GM21423 (cell line): ENCODE data around the gene MMP14.
"Not testable (repeated sequence)": the region's sequence is repeated elsewhere in the genome, so short reads cannot be mapped to it uniquely, and the experiment has no call there.

Experiments
- ATAC-seq: cut with Tn5 transposase; IDR thresholded peaks from one replicate; pipeline ENCODE4 v1.9.1; 2021; ENCODE audit warnings: mild to moderate bottlenecking, moderate library complexity; ENCODE audit not compliant: unreplicated experiment

MMP14 gene

DNA sequence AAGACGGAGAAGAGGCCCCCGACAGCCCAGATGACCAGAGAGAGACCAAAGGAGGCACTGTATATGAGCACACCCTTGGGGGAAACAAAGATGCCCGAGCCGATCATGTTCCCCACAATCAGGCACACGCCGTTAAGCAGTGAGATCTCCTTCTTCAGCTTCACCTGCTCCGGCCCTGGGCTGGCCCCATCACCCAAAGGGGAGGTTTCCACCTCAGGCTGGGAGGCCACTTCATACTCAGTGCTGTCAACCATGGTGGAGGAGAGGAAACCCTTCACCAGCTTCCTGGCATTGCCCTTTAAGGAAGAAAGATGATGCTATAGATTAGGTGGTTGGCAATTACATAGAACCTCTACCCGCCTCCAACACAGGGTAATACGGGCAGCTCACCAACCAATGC lies 23.2 kb upstream of the MMP14 start:
- no peak for ATAC-seq

DNA sequence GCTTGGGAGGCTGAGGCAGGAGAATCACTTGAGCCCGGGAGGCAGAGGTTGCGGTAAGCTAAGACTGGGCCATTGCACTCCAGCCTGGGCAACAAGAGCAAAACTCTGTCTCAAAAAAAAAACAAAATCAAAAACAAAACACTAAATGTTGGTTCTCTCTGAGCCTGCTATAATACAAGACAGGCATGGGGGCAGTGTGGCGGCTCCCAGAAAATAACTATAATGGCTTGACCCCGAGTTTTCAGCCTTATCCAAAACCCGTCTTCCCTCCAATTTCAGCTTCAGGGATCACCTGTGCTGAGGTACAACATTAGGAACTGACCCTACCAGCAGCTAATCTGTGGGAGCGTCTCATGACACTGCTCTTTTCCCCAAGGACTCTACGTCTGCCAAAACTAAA lies 22.0 kb upstream of the MMP14 start:
- no peak for ATAC-seq

DNA sequence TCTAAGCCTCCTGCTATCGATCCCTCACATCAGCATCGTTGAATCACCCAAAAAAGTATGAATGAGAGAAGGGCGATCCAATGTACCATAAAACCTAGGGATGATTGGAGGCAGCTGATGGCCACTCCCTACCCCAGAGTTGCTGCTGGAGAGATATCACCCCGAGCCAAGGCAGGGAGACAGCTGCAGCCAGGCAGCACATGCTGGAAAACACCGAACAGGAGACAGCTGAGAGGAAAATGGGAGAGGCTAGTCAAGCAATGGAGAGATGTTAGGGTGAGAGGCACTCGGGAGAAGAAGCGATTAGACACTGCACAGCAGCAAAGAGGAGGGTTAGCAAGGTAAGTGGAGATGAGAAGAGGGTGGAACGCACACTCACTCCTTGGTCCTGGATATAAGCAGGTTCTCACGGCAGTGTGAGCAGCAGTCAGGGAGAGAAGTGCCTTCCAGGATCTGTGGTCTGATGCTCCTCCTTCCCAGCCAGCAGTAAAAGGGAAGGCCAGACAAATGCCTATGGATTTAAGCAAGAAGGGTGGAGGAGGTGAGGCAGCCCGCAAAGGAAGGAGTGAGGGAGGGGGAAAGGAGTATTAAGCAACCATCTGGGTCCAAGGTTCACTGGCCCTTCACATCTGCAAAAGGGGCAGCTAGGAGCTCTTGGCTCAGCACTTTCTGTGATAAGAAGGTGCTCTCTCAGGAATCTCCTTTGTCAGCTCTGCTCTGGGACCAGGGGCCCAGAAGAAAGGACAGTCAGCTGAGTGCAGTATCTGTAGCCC lies 21.3 kb upstream of the MMP14 start, which contains the start of gene SLC7A7:
TSS of gene SLC7A7 (minus strand) at position 495 of the 773 bp plus-strand sequence. CDS start 2,037 bp downstream, outside the sequence.
- ATAC-seq, result no peak

DNA sequence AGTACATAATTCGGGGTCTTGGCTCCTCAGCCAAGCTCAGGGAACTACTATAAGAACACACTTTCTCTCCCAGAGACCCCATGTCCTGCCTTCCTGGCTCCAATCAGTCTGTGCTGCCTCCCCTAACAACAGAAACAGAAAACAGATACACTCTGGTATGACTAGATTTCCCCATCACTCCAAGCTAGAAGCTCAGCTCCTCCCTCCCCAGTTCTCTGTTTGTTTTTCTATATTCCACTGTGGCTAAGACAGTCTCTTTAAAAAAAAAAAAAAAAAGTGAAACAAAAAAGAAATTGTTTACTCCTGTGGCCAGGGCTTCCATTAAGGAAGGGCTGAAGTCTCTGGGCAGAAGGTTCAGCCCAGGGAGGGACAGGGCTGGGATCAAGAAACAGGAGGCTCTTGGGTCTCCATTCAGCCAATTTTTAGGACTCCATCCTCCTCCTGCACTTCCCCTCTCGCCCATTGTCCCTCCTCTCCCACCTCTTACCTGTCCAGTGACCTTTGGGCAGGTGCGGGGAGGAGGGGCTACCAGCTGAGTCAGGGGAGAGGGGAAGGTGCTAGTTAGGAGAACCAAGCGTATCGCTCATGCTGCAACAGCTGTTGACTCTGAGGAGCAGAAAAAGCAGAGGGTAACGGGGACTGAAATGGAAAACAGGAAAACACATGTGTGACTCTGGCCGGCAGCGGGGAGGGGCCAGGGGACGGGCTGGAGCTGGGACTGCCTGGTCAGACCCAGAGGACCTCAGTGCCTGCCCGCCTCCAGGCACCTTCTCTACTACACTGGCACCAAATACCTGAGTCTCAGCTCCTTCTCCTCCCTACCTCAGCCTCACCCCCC lies 17.0 kb upstream of the MMP14 start:
- ATAC-seq, result no peak

DNA sequence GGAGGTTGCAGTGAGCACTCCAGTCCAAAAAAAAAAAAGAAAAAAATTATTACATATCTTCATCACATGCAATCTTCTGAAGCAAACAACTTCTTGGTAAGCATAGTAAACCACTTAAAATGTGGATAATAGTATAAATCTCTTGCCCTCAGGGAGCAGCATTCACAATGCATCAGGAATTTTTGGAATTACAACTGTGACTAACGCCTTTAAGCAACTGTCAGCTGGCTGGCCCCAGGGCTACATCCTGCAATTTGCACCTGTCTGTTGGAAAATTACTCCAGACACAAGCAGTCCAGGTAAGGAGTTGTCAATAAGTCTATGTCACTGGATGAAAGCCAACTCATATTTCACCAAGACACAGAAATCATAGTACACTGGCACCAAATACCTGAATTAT lies 15.7 kb upstream of the MMP14 start:
- no peak for ATAC-seq

DNA sequence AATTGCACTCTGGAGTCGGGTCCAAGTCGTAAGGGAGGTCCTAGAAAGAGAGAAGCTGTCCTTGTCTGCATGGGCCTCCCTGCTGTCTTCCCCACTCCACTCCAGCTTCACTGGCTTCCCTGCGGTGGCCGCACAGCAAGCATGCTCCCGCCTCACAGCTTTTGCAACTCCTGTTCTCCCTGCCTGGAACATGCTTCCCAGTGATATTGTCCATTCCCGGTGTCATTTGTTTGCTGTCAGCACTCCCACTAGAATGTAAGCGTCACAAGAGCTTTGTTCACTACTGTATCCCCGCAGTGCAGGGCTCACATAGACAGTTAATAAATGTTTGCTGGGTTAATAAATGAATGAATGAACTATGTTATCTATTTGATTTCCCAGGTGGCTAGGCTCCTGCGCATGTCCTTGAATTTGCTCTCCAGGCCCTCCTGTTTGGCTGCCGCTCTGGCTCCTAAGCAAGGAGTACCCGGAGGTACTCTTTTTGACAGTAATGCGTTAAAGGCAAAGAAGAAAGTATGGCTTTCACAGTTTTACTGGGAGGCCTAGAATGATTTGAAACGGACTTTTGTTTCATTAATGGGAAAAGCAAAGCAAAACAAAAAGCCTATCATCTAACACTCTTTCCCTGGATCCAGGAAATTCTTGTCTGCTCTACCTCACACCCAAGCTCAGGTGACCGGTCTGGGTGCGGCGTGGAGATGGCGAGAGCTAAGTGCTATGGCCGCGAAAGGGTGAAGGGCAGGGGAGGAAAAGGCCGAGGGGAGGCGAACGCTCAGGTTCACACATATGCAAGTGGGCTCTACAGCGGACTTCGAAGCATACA lies 15.0 kb upstream of the MMP14 start:
- no peak for ATAC-seq

DNA sequence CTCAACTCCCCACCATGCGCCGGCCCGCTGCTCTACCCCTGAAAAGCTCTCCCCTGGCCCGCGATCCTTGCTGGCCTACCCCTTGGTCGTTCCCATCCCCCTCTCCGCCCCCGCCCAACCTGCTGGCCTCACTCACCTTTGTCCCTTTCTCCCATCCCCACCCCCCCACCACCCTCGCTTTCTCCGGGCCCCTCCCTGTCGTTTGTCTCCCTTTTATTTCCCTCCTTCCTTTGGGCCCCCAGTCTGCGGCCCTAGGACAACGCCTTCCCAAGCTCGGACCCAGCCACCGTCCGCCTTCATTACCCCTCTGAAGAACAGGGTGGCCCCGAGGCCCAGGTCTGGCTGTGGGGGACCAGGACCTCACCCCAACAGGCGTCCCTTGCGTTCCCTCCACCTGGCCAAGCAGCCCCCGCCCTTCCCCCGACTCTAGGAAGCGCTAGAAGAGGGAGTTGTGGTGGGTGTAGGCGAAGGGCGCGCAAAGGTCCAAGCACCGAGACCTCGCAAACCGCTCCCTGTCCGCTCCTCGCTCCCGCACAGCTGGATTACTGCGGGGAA lies 14.3 kb upstream of the MMP14 start:
- no peak for ATAC-seq

DNA sequence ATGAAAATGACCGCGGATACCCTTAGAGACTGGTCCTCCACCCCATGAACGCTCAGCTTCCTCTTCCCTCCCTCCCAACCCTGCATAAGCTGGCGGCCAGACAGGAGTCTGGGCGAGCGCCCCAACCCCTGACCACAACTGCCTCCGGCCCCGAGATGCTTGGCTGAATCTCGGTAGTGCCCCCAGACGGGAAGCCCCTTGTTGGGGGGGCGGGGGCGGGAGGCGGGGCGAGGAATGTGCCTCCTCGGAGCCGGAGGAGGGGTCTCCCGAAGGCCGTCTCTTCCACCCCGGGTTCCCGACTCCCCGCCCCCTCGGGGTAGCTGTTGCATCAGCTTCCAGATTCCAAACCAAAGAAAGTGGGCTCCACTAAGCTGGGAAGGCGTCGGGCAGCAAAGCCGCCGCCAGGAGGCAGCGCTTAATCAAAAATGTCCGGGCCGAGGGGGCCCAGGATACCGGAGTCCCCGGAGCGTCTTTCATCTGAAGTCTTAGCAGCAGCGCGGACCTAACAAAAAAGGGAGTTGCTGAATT lies 13.8 kb upstream of the MMP14 start:
- peak; percentile 40 for ATAC-seq

DNA sequence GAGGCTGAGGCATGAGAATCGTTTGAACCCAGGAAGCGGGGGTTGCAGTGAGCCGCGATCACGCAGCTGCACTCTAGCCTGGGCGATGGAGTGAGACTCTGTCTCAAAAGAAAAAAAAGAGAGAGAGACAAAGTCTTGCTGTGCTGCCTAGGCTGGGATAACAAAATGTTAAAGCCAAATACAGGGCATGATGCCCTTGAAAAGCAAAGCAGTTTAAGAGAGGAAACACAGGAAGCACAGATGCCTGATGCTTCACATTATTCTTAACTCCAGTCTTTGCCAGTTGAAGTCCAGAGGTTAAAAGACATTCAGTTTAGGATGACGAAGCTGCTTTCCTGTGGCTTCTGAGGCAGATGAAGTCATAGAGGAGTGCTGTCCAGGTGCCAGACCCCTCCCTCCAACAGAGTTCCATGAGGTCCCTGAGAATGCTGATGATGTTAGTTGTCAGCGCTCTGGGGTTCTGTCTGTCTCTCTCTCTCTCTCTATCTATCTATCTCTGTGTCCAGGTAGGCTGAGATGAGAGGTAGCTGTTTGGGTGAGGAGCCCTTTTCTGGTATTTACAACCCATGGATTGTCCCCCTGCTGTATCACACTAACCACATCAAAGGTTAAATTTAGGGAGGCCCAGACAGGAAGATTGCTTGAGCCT lies 11.6 kb upstream of the MMP14 start:
- ATAC-seq, result no peak

DNA sequence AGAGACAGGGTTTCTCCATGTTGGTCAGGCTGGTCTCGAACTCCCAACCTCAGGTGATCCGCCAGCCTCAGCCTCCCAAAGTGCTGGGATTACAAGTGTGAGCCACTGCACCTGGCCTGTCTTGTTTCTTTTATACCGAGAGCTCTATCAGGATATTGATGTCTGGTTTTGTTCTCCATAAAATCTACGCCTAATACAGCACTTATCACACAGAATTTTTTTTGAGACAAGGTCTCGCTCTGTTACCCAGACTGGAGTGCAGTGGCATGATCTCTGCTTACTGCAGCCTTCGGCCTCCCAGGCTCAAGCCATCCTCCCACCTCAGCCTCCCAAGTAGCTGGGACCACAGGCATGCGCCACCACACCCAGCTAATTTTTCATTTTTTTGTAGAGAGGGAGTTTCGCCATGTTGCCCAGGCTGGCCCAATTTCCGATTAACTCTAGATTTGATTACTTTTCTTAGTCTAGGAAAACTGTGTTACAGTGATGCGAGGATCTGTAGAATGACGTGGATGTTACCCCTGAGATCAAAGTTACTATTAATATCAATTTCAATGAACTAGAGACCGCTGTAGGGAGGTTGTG lies 7.2 kb upstream of the MMP14 start:
- ATAC-seq, result not testable (repeated sequence)

DNA sequence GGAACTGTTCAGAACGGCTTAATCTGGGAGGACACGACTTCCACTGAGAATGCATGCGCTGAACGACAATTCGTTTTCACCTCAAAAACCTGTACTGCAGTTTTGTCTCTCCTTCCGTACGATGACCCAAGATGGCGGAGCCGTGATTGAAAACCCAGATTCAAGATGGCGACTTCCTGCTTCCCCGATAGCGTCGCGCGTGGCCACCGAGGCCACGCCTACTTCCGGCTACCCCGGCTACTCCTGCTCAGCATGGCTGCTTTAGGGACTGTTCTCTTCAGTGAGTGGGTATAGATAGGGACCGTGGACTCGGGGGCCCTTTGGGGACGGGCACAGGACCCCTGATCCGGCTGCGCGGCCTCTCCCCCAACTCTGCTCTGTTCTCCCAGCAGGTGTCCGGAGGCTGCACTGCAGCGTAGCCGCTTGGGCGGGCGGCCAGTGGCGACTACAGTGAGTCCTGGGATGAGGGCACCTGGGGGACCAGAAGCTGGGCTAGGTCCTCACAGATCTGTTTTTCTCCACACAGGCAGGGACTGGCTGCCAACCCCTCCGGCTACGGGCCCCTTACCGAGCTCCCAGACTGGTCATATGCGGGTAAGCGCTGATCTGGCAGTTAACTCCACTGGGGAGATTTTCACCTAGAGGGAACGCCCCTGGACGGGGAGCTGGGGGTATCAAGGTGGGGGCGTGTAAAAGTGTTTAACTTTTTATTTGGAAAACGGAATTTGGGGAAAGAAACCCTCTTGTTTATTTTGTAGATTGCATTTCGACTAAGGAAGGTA lies 6.5 kb upstream of the MMP14 start, which contains the start of gene MRPL52:
TSS of gene MRPL52 (plus strand) at position 227 of the 782 bp plus-strand sequence. CDS start at position 253, 26 bp downstream.
- peak; percentile 86 for ATAC-seq

DNA sequence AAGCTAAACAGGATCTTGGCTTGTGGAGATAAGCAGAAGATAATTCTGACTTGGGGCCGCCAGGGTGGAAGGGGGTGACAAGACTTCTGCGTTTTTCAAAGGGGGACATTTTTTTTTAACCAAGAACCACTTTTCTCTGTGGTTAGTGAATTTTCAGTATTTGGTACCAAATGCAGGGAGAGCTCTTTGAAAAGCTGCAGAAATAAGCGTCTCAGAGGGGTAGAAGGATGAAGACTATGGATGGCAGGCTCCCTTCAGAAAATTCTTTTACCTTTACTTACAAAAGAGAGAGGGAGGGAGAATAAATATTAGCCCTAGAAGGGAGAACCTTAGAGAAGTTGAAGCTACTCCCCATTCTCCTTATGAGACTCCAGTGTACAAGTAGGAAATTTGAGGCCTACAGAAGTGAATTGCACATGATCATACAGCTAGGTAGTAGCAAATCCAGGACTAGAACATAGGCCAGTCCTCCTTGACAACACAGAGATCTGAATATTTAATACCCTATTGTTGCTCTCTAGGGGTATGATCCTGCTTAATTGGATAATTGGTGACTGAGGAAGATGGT lies 5.9 kb upstream of the MMP14 start:
- ATAC-seq, result no peak

DNA sequence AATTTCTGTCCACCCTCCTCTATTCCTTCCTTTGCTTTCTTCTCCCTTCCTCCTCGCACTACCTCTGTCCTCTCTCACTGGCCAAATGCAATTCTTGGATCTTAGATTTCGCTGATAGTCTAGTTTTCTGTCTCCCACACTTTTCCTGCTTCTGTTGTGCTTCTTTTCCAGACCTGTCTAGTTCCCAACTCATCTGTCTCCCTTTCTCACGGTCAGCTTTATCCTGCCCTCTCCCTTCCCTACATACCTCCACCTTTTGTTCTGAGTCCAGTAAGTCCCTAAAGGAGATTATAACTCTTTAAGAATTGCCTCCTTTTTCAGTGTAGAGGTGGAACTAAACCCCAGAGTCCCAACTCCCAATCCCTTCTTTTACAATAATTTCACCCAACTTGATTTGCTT lies 880 bp upstream of the MMP14 start:
- ATAC-seq, result no peak

DNA sequence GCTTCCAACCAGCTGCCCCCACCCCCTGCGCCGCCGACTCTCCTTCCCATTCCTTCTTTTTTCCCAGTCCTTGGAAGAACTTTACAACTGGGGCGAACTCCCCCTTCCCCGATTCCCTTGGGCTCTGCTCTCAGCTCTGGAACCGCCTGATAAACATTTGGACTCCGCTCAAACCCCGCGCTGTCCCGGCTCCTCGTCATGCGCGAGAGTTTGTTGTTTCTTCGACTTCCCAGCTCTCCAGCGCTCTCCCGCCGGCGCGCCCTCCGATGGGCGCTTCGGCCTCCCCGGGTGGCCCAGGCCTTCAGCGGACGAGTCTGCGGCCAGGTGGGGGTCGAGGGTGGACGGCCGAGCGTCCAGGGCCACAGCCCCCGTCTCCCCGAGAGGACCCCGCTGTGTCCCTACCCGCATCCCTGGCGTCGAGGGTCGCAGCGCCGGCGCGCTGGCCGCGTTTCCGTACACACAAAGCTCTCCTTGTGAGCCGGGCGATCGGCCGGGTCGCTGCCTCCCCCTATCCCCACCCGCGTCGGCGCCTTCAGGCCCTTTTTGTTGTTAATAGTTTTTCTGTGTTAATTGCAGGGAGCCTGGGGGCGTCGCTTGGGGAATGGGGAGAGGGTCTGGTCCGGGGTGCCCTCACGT lies 847 bp downstream of the MMP14 start:
- no peak for ATAC-seq

DNA sequence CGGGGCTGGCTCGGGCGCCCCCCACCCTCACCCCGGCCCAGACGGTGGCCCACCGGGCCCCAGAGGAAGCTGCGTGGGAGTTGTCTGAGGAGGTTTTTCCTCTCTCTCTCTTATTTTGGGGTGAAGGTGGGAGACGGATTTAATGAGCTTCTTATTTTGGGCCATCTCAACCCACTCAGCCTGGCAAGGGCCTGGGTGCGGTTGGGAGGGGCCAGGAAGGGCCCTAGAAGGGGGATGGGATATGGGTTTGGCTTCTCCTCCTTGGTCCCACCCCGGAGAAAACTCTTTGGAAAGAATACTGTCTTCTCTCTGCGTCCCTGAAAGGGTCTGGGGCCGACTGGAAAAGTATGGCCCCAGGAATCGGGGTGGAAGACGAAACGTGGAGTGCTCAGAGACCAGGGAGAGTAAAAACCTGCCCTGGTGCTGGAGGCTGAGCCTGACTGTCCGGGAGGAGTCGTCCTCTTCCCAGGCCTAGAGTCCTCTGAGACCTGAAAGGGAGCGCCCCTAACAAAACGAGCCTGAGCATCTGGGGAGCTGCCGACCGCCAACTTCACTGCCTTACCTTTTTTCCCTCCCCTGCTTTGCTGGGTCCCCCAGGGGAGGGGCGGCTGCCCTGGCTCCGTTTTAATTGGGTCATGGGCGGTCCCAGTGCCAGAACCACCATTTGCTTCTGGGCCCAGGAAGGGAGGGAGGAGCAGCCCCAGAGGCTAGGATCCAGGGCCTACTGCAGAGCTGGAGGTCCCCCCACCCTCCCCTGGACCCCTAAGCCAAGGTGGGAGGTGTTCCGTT lies 1.6 kb downstream of the MMP14 start:
- ATAC-seq, result no peak

DNA sequence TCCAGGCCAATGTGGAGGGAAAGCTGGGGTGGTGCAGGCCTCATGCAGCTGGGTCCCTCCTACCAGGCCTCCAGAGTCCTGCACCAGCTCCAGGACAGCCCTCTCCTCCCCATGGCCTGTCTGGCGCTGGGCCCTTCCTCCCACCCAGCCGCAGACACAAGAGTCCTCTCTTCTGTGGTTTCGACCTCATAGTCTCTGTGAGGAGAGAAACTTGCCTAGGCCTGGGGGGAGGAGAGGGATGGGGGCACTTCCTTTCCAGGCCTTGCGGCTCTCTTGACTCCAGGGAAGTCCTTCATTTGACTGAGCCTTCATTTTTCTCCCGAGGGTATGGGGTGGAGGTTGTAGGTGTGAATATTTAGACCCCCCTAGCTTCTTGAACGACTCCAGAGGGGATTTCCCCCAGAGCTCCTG lies 2.3 kb downstream of the MMP14 start:
- no peak for ATAC-seq

DNA sequence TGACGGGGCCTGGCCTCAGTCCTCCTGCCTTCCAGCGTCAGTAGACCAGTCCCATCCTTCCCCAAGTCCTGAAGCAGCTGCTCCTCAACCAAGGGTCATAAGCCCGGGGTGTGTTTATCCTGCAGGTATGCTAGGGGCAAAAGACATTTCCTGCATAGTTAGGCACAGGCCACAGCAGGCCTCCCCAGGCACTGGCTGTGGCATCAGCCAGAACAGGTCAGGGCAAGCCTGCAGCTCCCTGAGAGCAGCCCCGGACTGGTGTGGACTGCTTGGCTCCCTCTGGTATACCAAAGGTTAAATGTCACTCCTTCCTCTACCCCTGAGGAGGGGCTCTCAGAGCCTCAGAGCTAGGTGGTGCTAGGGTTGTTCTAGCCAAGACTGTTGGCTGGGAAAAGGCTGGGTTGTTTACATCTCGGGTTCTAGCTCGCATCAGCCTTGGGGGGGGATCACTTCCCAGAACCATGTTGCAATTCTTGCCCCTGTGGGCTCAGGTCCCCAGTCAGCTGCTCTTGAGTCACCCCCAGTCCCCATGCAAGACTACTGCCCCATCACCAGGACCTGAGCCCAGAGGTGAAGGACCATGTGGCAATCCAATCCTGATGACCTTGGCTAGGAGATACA lies 2.9 kb downstream of the MMP14 start:
- ATAC-seq, result no peak
